HG02623 (cell line): ENCODE data around the gene DAP.

Experiments
- ATAC-seq: cut with Tn5 transposase; IDR thresholded peaks from one replicate; pipeline ENCODE4 v1.9.1; 2021; ENCODE audit warnings: moderate library complexity; ENCODE audit not compliant: unreplicated experiment

The DAP gene

GRCh38 chr5:10761933-10762775 is 1.1 kb upstream of the DAP start:
- ATAC-seq = no peak

DNA sequence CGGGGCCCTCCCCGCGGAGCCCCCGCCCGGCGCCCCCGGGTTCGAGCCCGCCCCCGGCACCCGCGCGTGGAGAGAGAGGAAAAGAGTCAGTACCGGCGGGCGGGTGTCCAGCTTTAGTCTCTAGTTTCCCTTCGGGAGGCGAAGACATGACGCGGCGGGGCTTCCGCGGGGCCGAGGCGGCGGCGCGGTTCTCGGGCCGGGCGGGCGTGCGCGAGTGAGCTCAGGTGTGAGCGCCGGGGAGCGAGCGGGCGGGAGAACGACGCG is 181 bp downstream of the DAP start:
- ATAC-seq = no peak

- peak; percentile 23 for ATAC-seq
Observed at GRCh38 chr5:10760096-10760920, 726 bp downstream of the DAP start.

DNA sequence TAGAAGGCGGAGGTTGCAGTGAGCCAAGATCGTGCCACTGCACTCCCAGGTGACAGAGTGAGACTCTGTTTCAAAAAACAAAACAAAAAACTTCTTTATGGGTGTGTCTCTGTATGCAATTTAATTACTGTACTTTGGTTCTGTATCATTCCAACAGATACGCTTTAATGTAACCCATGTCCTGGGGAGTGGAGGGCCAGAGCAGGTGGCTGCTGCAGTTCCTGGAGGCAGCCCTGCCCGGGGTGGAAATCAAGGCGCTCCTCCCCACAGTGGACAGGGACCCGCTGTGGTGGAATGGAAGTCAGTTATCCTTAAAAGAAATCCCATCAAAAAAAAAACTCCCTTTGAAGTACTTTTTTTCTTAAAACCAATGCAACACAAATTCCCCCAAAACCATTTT is 1.9 kb downstream of the DAP start:
- no peak for ATAC-seq

DNA sequence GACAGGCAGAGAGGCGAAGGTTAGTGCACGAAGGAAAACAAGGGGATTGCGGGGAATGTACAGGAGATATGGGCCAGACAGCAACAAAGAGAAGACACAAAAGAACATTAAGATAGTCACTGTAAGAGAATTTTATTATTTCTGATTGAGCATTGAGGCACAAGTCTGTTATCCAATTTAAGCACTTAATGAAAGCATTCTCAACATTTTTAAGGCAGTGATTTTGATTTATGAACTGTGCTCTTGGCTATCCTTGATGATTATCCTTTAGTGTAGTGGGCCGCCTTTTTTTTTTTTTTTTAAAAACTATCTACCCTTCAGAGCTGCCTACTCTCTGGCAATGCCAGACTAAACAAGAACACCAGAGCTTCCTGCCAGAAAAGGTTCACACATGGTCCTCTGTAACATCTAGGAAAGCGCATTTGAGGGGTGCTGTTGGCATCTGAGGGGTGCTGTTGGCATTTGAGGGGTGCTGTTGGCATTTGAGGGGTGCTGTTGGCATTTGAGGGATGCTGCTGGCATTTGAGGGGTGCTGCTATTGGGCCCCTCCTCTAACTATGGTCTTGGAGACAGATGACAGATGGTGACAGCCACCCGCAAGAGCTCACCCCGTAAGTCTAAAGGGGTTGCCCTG is 3.0 kb downstream of the DAP start:
- ATAC-seq = no peak

GRCh38 chr5:10757043-10757442 is 4.0 kb downstream of the DAP start:
- ATAC-seq = no peak

- ATAC-seq = peak; percentile 27
Observed at GRCh38 chr5:10756549-10756948, 4.5 kb downstream of the DAP start.

DNA sequence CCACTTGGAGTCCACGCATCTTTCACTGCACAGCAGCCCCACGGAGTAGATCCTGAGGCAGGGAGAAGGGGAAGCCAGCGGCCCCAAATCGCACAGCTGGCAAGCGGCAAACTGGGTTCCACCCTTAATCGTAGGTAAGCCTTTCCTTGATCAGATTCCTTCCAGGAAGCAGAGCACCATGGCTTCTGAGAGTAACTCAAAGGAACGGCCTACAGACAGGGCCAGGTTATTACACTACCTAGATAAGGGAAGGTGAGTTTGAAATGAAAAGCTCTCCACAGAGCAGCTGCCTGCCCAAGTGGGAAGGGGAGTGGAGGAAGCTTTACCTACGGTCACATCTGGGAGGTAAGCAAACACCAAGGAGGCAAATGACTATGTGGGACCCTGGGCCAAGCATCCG is 7.9 kb downstream of the DAP start:
- ATAC-seq = no peak

DNA sequence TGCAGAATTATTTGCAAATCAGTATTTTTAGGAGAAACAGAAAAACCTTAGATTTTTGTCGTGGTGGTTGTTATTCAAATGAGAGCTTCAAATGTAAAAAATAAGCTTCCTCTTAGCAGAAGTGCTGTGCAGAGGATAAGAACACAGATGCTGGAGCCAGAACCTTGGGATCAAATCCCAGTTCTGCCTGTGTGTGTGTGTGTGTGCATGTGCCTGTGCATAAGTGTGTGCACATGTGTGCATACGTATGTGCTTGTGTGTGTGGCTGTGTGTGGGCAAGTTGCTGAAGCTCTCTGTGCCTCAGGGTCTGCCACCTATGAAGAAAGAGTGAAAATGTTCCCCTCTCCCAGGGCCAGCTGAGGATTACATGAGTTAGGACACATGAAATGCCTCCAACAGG is 8.6 kb downstream of the DAP start:
- ATAC-seq = no peak

GRCh38 chr5:10750909-10751308 is 10.1 kb downstream of the DAP start:
- no peak for ATAC-seq

DNA sequence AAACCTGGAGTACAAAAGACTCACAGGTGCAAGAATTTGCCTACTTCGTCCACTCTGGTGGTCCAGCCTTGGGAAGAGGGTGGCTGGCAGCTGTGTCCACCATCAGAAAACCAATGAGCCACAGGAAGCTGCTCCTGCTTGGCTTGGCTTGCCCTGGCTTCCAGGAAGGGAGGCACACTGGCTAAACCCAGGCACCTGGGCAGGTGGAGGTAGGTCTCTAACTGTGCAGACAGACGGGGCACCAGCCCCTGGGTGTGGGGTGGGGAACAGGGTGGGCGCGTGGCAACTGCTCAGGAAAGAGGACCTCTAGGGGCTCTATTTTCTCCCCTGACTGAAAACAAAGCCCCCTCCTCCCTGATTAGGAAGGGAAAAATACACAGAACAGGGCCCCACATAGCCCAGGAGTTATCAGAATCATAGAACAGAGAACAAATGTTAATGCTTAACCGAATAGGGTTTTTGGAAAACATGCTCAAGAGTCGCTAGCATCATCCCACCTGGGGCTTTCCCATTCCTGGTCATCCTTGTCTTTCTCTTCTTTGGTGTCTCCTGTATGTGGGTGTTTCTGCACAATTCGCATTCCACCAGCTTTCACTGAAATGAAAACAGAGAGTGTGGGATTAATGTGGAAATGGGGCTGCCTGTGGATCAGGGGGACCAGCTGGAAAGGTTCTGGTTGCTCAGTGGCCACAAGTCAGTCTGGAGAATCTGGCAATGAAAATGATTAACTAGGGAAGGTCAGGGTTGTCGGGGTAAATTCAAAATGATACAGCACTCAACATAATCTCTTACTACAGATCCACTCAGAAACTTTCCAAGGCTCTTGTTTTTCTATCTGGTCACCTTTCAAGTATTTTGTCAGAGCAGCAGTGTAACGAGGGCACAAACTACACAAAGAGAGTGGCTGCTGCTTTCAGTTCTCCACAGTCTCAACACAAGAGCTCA is 13.1 kb downstream of the DAP start:
- no peak for ATAC-seq

DNA sequence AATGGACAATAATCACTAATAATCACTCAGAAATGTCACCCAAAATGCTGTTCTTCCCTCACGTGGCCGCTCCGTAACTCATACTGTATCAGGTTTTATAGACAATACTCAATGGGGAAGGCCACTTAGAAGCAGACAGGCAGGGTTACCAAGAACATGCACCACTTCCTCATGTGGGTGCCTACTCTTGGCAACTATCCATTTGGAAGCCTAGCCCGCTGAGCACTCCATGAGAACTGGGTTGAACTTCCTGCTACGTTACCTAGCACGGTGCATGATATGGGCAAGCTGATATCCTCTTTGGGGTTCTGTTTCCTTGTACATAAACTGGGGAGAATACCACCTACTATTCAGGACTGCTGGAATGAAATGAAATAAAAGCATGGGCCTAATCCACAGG is 14.3 kb downstream of the DAP start:
- no peak for ATAC-seq

GRCh38 chr5:10745133-10745532 is 15.9 kb downstream of the DAP start:
- ATAC-seq = no peak

DNA sequence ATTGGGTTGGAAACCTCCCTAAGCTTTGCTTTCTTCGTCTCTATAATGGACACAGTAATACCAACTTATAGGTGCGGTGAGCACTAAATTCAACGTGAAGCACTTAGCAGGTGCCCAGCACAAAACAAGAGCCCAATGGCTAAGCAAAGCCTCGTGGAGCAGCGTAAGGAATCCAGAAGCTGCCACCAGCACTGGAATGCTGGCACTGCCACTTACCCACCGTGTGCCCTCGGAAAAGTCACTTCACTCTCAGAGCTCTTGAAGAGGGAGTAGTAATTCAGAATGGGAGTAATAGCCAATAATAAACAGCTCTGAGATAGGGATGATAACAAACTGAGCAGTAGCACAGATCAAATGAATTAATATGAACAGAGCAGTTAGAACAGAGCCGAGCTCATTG is 16.4 kb downstream of the DAP start:
- ATAC-seq = no peak

DNA sequence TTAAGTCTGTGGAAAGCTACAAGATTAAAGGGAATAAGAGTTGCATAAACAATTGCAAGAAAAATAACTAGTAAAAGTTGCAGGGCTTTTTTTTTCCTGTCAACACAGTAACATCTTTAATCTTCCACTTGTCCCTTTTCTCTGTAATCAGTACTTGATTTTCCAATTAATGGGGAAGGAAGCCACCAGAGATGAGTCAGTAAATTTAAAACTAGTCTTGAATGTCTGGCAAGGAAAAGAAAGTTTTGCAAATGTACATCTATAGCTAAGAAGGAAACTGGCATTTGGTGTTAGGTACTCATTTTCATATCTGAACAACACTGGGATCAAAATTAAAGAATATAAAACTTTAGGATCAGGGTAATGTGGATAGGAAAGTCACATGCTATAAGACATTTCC is 17.1 kb downstream of the DAP start:
- ATAC-seq = no peak

DNA sequence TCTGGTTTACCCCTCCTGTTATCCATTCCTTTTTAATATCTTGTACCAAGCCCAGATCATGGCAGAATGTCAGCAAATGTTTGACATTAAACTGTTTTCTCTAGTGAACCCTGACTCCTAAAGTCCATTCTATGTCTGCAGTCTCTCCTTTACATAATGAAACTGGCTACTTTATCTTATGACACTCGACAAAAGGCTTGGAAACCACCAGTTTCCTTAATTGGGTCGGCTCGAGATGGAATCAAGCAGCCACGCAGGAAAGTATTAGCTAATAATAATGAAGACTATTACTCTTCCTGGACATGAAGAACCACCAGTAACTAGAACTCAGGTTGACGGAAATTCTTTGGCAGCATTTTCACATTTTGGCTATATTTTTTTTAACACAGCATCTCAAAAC is 17.5 kb downstream of the DAP start:
- no peak for ATAC-seq

GRCh38 chr5:10741661-10742060 is 19.4 kb downstream of the DAP start:
- no peak for ATAC-seq

DNA sequence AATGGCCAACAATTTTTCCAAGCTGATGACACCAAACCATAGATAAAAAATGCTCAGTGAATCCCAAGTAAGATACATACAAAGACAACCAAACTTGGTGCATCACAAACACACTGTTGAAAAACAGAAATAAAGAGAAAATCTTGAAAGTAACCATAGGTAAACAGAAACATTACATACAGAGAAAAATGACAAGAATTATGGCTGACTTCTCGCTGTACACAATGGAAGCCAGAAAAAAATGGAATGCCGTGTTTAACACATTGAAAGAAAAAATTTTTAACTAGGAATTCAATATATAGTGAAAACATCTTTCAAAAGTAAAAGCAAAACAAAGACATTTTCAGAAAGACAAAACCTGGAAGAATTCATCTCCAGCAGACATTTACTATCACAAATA is 20.6 kb downstream of the DAP start:
- no peak for ATAC-seq

DNA sequence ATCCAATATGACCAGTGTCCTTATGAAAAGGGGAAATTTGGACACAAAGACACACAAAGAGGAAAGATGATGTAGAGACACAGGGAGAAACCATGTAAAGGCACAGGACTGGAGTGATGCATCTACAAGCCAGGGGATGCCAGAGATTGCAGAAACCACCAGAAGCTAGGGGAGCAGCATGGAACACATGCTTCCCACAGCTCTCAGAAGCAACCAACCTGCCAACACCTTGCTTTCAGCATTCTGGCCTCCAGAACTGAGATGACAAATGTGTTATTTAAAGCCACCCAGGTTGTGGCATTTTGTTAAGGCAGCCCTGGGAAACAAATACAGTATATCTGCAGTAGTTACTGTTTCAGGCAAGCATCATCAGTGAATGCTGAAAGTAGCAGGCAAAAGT is 23.2 kb downstream of the DAP start:
- ATAC-seq = no peak

DNA sequence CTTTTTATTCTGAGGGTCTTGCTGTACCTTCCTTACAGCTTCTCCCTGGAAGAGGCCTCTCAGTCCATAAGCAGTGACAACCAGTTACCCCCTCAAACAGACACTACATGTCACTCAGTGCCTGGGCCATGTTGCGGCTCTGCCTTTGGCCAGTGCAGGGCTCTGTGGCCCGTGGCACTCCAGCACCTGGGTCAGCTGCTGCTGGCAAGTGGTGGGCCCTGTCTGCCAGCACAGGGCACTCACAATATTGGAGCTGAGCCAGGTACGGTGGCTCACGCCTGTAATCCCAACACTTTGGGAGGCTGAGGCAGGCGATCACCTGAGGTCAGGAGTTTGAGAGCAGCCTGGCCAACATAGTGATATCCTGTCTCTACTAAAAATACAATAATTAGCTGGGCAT is 24.2 kb downstream of the DAP start:
- ATAC-seq = no peak

GRCh38 chr5:10736354-10736753 is 24.7 kb downstream of the DAP start:
- ATAC-seq = no peak
